Parathyroid adenoma (tissue), 2 donors: ENCODE data around the gene ADAT3.
A peak's percentile ranks its signal among the peaks of the same experiment; 100 is the strongest.
"Not testable (repeated sequence)": the region's sequence is repeated elsewhere in the genome, so short reads cannot be mapped to it uniquely, and the experiment has no call there.

ENCODE experiments used
- H2AFZ ChIP-seq: fragments of 300-600 bp; sonication (generic); one replicate; pipeline ENCODE4 v1.7.0; 2017; ENCODE audit warnings: antibody characterized with exemption, mild to moderate bottlenecking
- H3K27ac ChIP-seq: fragments of 300-600 bp; sonication (generic); one replicate; pipeline ENCODE4 v1.7.0; 2017
- H3K27me3 ChIP-seq: fragments of 300-600 bp; sonication (generic); one replicate; pipeline ENCODE4 v1.7.0; 2017; ENCODE audit warnings: low read length; ENCODE audit not compliant: control insufficient read depth, insufficient read depth
- H3K36me3 ChIP-seq: fragments of 300-600 bp; sonication (generic); one replicate; pipeline ENCODE4 v1.7.0; 2017; ENCODE audit warnings: low read length; ENCODE audit not compliant: control insufficient read depth, insufficient read depth
- H3K4me1 ChIP-seq: fragments of 300-600 bp; sonication (generic); one replicate; pipeline ENCODE4 v1.7.0; 2017; ENCODE audit warnings: control low read depth
- H3K4me2 ChIP-seq: fragments of 300-600 bp; sonication (generic); one replicate; pipeline ENCODE4 v1.7.0; 2017; ENCODE audit warnings: low read length
- H3K4me3 ChIP-seq: fragments of 300-600 bp; sonication (generic); one replicate; pipeline ENCODE4 v1.7.0; 2017; ENCODE audit warnings: low read depth, low read length
- H3K79me2 ChIP-seq: fragments of 300-600 bp; sonication (generic); one replicate; pipeline ENCODE4 v1.7.0; 2017; ENCODE audit warnings: control low read depth
- H3K9ac ChIP-seq: fragments of 300-600 bp; sonication (generic); one replicate; pipeline ENCODE4 v1.7.0; 2017; ENCODE audit warnings: mild to moderate bottlenecking
- H3K9me3 ChIP-seq: fragments of 300-600 bp; sonication (generic); one replicate; pipeline ENCODE4 v1.7.0; 2017; ENCODE audit warnings: low read length; ENCODE audit not compliant: control insufficient read depth
- TF ChIP-seq, protein P1 (sequence below): fragments of 300-600 bp; sonication (generic); IDR thresholded peaks from one replicate; pipeline ENCODE4 v1.7.0; 2017; ENCODE audit warnings: antibody characterized with exemption, mild to moderate bottlenecking
- donor health status: primary hyperparathyroidism.

ADAT3 gene

DNA sequence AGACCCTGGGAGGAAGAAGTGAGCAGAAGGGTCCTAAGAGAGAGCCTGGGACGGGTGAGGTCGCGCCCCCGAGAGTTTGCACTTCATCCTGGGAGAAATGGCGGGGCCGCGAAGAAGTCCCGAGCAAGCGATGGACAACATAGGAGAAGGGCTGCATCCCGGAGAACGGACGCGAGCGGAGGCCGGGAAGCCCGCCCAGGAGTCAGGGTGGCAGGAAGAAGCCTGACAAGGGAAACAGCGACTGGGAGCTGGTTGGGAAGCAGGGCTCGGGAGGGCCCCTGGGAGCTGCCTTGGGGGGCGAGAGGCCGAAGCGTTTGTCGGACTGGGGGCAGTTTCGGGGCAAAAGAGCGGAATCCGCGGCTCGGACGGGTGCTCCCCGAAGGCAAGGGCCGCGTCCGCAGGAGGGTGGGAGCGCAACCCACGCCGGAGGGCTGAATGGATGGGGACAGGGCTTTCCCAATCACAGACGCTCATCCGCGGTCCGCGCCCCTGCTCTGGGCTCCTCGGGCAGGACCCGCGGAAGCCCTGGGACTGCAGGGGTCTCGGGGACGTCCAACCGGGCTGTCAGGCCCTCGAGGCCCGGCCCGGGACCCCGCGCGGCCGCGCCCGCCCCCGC lies 20.4 kb upstream of the ADAT3 start:
- Histone ChIP-seq H2AFZ (peak overlapping the region; percentile 55), H3K9ac (peak overlapping the region; percentile 69), H3K9me3 (no peaks in the 10 kb centered on the region), H3K4me2 (peak overlapping the region; percentile 70), H3K36me3 (no peaks in the 10 kb centered on the region), H3K27ac (peak overlapping the region; percentile 64), H3K79me2 (peaks cover 26% of the 10 kb centered on the region), H3K4me3 (peak overlapping the region; percentile 64), H3K27me3 (no peaks in the 10 kb centered on the region), H3K4me1 (peaks cover 6% of the 10 kb centered on the region)
- TF ChIP-seq, protein P1, sequence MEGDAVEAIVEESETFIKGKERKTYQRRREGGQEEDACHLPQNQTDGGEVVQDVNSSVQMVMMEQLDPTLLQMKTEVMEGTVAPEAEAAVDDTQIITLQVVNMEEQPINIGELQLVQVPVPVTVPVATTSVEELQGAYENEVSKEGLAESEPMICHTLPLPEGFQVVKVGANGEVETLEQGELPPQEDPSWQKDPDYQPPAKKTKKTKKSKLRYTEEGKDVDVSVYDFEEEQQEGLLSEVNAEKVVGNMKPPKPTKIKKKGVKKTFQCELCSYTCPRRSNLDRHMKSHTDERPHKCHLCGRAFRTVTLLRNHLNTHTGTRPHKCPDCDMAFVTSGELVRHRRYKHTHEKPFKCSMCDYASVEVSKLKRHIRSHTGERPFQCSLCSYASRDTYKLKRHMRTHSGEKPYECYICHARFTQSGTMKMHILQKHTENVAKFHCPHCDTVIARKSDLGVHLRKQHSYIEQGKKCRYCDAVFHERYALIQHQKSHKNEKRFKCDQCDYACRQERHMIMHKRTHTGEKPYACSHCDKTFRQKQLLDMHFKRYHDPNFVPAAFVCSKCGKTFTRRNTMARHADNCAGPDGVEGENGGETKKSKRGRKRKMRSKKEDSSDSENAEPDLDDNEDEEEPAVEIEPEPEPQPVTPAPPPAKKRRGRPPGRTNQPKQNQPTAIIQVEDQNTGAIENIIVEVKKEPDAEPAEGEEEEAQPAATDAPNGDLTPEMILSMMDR: no peak

DNA sequence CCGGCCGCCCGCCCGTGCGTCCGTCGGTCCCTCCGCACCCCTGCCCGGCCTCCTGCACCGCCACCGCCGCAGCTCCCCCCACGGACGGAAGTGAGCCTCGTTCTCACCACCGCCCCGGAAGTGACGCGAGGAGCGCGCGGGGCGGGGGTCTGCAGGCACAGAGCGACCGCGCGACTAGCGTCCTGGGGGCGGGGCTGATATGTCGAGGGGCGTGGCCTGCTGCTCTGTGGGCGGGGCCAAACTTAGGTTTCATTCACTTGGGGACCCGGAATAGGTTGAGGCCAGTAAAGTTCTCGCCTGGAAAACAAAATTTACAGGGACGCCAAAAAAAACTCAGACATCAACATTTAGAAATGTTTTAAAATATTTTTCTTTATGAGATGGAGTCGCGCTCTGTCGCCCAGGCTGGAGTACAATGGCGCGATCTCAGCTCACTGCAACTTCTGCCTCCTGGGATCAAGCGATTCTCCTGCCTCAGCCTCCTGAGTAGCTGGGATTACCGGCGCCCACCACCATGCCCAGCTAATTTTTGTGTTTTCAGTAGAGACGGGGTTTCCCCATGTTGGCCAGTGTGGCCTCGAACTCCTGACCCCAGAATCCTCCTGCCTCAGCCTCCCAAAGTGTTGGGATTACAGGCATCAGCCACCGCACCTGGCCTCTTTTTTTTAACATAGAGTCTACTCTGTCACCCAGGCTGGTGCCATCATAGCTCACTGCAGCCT lies 19.6 kb upstream of the ADAT3 start, which contains the start of gene ABHD17A:
Gene ABHD17A, minus strand, starts transcription at position 99 of the 722 bp plus-strand sequence. CDS start 3,930 bp downstream, outside the sequence.
- H3K36me3 ChIP-seq, H3K27me3 ChIP-seq, H3K9me3 ChIP-seq, H3K4me1 ChIP-seq: not testable (repeated sequence)
- Histone ChIP-seq H3K4me2 (peak within 1 kb of the TSS; percentile 70), H3K27ac (peak within 1 kb of the TSS; percentile 64), H2AFZ (peak within 1 kb of the TSS; percentile 55), H3K4me3 (peak within 1 kb of the TSS; percentile 64), H3K79me2 (peaks cover 24% of the 10 kb centered on the region), H3K9ac (peak within 1 kb of the TSS; percentile 69)

DNA sequence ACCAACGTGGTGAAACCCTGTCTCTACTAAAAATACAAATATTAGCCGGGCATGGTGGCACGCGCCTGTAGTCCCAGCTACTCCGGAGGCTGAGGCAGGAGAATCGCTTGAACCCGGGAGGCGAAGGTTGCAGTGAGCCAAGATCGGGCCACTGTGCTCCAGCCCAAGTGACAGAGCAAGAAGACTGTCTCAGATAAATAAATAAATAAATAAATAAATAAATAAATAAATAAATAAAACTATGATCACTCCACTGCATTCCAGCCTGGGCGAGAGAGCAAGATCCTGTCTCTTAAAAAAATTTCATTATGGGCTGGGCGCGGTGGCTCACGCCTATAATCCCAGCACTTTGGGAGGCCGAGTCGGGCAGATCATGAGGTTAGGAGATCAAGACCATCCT lies 18.8 kb upstream of the ADAT3 start:
- peaks cover 23% of the 10 kb centered on the region for H3K79me2 ChIP-seq
- not testable (repeated sequence) for H2AFZ ChIP-seq, H3K27ac ChIP-seq, H3K4me2 ChIP-seq, H3K36me3 ChIP-seq, H3K27me3 ChIP-seq, H3K4me3 ChIP-seq, H3K4me1 ChIP-seq, H3K9me3 ChIP-seq, H3K9ac ChIP-seq

DNA sequence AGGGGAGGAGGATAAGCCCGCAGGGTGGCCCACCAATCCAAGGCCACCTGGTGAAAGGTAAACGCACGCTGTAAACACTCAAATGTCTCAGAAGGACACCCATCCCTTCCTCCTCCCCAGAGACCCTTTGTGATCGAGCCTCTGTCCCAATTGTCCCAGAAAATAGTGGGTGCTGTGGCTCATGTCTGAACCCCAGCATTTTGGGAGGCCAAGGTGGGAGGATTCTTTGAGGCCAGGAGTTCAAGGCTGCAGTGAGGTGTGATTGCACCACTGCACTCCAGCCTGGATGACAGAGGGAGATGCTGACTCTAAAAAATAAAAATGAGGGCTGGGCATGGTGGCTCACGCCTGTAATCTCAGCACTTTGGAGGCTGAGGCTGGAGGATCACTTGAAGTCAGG lies 16.8 kb upstream of the ADAT3 start:
- TF ChIP-seq, protein P1: no peak
- Histone ChIP-seq H3K36me3 (no peaks in the 10 kb centered on the region), H3K4me3 (no peak overlapping the region), H3K4me2 (no peak overlapping the region), H3K27me3 (no peaks in the 10 kb centered on the region), H3K9me3 (no peaks in the 10 kb centered on the region), H2AFZ (no peak overlapping the region), H3K9ac (no peak overlapping the region), H3K4me1 (peaks cover 6% of the 10 kb centered on the region), H3K27ac (no peak overlapping the region), H3K79me2 (peaks cover 13% of the 10 kb centered on the region)

DNA sequence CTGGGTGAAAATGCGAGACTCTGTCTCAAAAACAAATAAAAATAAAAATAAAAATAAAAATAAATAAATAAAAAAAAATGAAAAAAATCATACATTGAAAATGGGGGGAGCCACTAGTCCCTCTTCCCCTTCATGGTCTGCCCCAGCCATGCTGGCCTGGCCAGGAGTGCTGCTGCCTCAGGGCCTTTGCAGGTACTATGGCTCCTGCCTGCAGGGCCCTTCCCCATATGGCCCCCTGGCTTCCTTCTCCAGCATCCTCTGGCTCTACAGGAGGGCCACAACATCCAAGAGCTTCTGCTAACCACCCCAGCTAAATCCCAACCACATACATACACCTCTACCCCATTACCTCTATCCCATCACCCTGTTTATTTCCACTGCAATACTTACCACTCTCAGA lies 15.3 kb upstream of the ADAT3 start:
- Histone ChIP-seq H3K36me3 (no peaks in the 10 kb centered on the region), H3K79me2 (peaks cover under 1% of the 10 kb centered on the region), H3K27ac (no peak overlapping the region), H3K9ac (no peak overlapping the region), H3K4me1 (no peaks in the 10 kb centered on the region), H2AFZ (no peak overlapping the region), H3K9me3 (no peaks in the 10 kb centered on the region), H3K27me3 (no peaks in the 10 kb centered on the region), H3K4me2 (no peak overlapping the region), H3K4me3 (no peak overlapping the region)
- TF ChIP-seq, protein P1: no peak
